Body of pancreas (tissue), 4 donors: ENCODE results near the gene VAPB. TPM values are rescaled to one million over a fixed set of nuclear protein-coding genes. Genes with fewer than 3 reads are reported as not detected.

Experiments
- ATAC-seq: fragments of 150-250 bp; one replicate; pipeline ENCODE4 v1.9.1; 2016
- DNase-seq, 4 donors: peaks; one replicate each; pipeline ENCODE4 v3.0.0-alpha.2; 2019
- H3K27ac ChIP-seq, 4 donors: fragments of 200-600 bp; sonication (generic); 1 replicate in 3 of 4; 2 replicates in 1 of 4; pipeline versions ENCODE4 v1.5.1 to v1.6.1; 2016 to 2019; ENCODE audit warnings: mild to moderate bottlenecking in 1 of 4, mixed read lengths in 1 of 4, moderate library complexity in 1 of 4
- H3K27me3 ChIP-seq, 2 donors: fragments of 200-600 bp; sonication (generic); one replicate each; pipeline ENCODE4 v1.6.0; 2016; ENCODE audit warnings: mild to moderate bottlenecking in 1 of 2
- H3K36me3 ChIP-seq, 2 donors: fragments of 200-600 bp; sonication (generic); replicated peaks in 1 of 2; 2 replicates each; pipeline ENCODE4 v1.5.1; 2016; ENCODE audit warnings: low read depth in 2 of 2; ENCODE audit not compliant: insufficient read depth in 1 of 2
- H3K4me1 ChIP-seq: fragments of 200-600 bp; sonication (generic); one replicate; pipeline ENCODE4 v1.6.0; 2016
- H3K4me3 ChIP-seq, 2 donors: fragments of 200-600 bp; sonication (generic); 1 replicate in 1 of 2; 2 replicates in 1 of 2; pipeline ENCODE4 v1.5.1; 2016 to 2019
- H3K9me3 ChIP-seq, 3 donors: fragments of 200-600 bp; sonication (generic); 1 replicate in 2 of 3; 2 replicates in 1 of 3; pipeline ENCODE4 v1.5.1; 2016
- CTCF ChIP-seq, 7 experiments: fragments of 450-650 bp in 4 of 7; fragments of 200-600 bp in 3 of 7; sonication (generic) in 3 of 7; IDR thresholded peaks; one replicate each; pipeline ENCODE4 v1.5.1; 2016 to 2019; ENCODE audit warnings: antibody characterized with exemption in 7 of 7
- POLR2A ChIP-seq, 3 donors: fragments of 450-650 bp; IDR thresholded peaks; one replicate each; pipeline ENCODE4 v1.6.1; 2016; ENCODE audit warnings: antibody characterized with exemption in 3 of 3, mild to moderate bottlenecking in 2 of 3
- WGBS, 2 donors: methylation state at CpG; one replicate each; pipeline ENCODE4 v1.1.5; 2017; 5-methylcytosine and 5-hydroxymethylcytosine counted together
- intact Hi-C: fragments of 100-400 bp; cut with DNase I; formaldehyde crosslinking; loops from one replicate; pipeline ENCODE4 v1.15.1; 2023
- total RNA-seq, 2 donors: library from RNA; depleted of rRNA; stranded (reverse); fragments of >200 nt; gene quantifications; one replicate each; pipeline ENCODE4 v1.1.0, GENCODE V29; 2016

VAPB gene
- total RNA-seq, 2 donors from 2014 or later = 10.5 to 11.9 TPM

GRCh38 chr20:58495623-58496428 lies 106.8 kb downstream of the VAPB start:
- DNase-seq (no peak), ATAC-seq (no peak)
- no peak overlapping the region for H3K27ac ChIP-seq
- intact Hi-C loops = no loop called here
- H3K9me3 ChIP-seq = no peaks in the 10 kb centered on the region
- H3K36me3 ChIP-seq = no peaks in the 10 kb centered on the region
- TF ChIP-seq POLR2A (IDR thresholded peaks at IDR 0.05) = no peak
- no peak for TF ChIP-seq CTCF (IDR thresholded peaks at IDR 0.05)
- H3K4me3 ChIP-seq = no peak overlapping the region
- H3K4me1 ChIP-seq = no peaks in the 10 kb centered on the region
- H3K27me3 ChIP-seq = no peaks in the 10 kb centered on the region
- 86 to 91% methylated on average over 11 to 14 of the region's 15 CpGs for WGBS, 2 donors

GRCh38 chr20:58496429-58496769 lies 107.4 kb downstream of the VAPB start:
- WGBS, 2 donors = 85 to 90% methylated on average over 6 of the region's 6 CpGs

GRCh38 chr20:58497076-58497641 lies 108.1 kb downstream of the VAPB start:
- Histone ChIP-seq H3K9me3 (no peaks in the 10 kb centered on the region), H3K27me3 (no peaks in the 10 kb centered on the region), H3K4me3 (no peak overlapping the region), H3K36me3 (no peaks in the 10 kb centered on the region), H3K27ac (no peak overlapping the region), H3K4me1 (no peaks in the 10 kb centered on the region)
- TF ChIP-seq CTCF (IDR thresholded peaks at IDR 0.05) = no peak
- TF ChIP-seq POLR2A (IDR thresholded peaks at IDR 0.05) = no peak
- intact Hi-C loops = no loop called here
- DNase-seq (no peak), ATAC-seq (no peak)
- 89 to 90% methylated on average over 13 to 16 of the region's 16 CpGs for WGBS, 2 donors

More at GRCh38 chr20:58496429-58496769, 107.4 kb downstream of the VAPB start:
- H3K27ac ChIP-seq = no peak overlapping the region
- no peaks in the 10 kb centered on the region for H3K9me3 ChIP-seq
- TF ChIP-seq CTCF (IDR thresholded peaks at IDR 0.05) = no peak
- TF ChIP-seq POLR2A (IDR thresholded peaks at IDR 0.05) = no peak
- DNase-seq = no peak
- no peaks in the 10 kb centered on the region for H3K36me3 ChIP-seq
- H3K4me1 ChIP-seq = no peaks in the 10 kb centered on the region
- no peaks in the 10 kb centered on the region for H3K27me3 ChIP-seq
- intact Hi-C loops = no loop called here
- ATAC-seq = no peak
- no peak overlapping the region for H3K4me3 ChIP-seq

GRCh38 chr20:58497724-58498469 lies 108.9 kb downstream of the VAPB start:
- Histone ChIP-seq H3K4me3 (no peak overlapping the region), H3K4me1 (no peaks in the 10 kb centered on the region), H3K27ac (no peak overlapping the region), H3K36me3 (no peaks in the 10 kb centered on the region), H3K9me3 (no peaks in the 10 kb centered on the region), H3K27me3 (no peaks in the 10 kb centered on the region)
- WGBS, 2 donors = 83 to 86% methylated on average over 13 of the region's 13 CpGs
- ATAC-seq = no peak
- intact Hi-C loops = no loop called here
- DNase-seq = no peak
- TF ChIP-seq POLR2A (IDR thresholded peaks at IDR 0.05) = no peak
- TF ChIP-seq CTCF (IDR thresholded peaks at IDR 0.05) = no peak
